ENCODE measurements around the gene ACTN2. TPM values are rescaled to one million over a fixed set of nuclear protein-coding genes. Genes with fewer than 3 reads are reported as not detected.

ACTN2 gene
- total RNA-seq, 1 donor from 2014 or later = 59.1 TPM

- DNase-seq = no peak
These were observed 58.2 kb downstream of the ACTN2 start for GRCh38 chr1:236744533-236744932.

GRCh38 chr1:236746785-236747184 lies 60.5 kb downstream of the ACTN2 start:
- DNase-seq = no peak

GRCh38 chr1:236747311-236747985 lies 61.1 kb downstream of the ACTN2 start:
- no peak for DNase-seq

- DNase-seq = no peak
These were observed 62.1 kb downstream of the ACTN2 start for GRCh38 chr1:236748268-236748870.

GRCh38 chr1:236750928-236751327 lies 64.6 kb downstream of the ACTN2 start:
- DNase-seq = no peak

- DNase-seq = no peak
These were observed 65.1 kb downstream of the ACTN2 start for GRCh38 chr1:236751385-236751784.

- DNase-seq = no peak
These were observed 65.6 kb downstream of the ACTN2 start for GRCh38 chr1:236751935-236752334.

- peak; percentile 63 for DNase-seq
These were observed 67.2 kb downstream of the ACTN2 start for GRCh38 chr1:236753516-236753915.

GRCh38 chr1:236753964-236754363 lies 67.7 kb downstream of the ACTN2 start:
- no peak for DNase-seq

- no peak for DNase-seq
These were observed 68.4 kb downstream of the ACTN2 start for GRCh38 chr1:236754525-236755210.

GRCh38 chr1:236757640-236758039 lies 71.3 kb downstream of the ACTN2 start:
- no peak for DNase-seq

- DNase-seq = no peak
These were observed 73.1 kb downstream of the ACTN2 start for GRCh38 chr1:236759252-236759859.

GRCh38 chr1:236760480-236760879 lies 74.2 kb downstream of the ACTN2 start:
- DNase-seq = no peak

GRCh38 chr1:236760986-236761385 lies 74.7 kb downstream of the ACTN2 start:
- no peak for DNase-seq

- DNase-seq = no peak
These were observed 75.3 kb downstream of the ACTN2 start for GRCh38 chr1:236761397-236762132.

- peak; percentile 3 for DNase-seq
These were observed 76.1 kb downstream of the ACTN2 start for GRCh38 chr1:236762410-236762809.

- no peak for DNase-seq
These were observed 79.5 kb downstream of the ACTN2 start for GRCh38 chr1:236765831-236766230.

- DNase-seq = no peak
These were observed 80.2 kb downstream of the ACTN2 start for GRCh38 chr1:236766506-236766905.

GRCh38 chr1:236767276-236767675 lies 81.0 kb downstream of the ACTN2 start:
- DNase-seq = no peak

GRCh38 chr1:236768601-236769000 lies 82.3 kb downstream of the ACTN2 start:
- DNase-seq = no peak

GRCh38 chr1:236773919-236774318 lies 87.6 kb downstream of the ACTN2 start:
- no peak for DNase-seq

- no peak for DNase-seq
These were observed 88.6 kb downstream of the ACTN2 start for GRCh38 chr1:236774926-236775325.

- no peak for DNase-seq
These were observed 93.0 kb downstream of the ACTN2 start for GRCh38 chr1:236779312-236779711.
